H7 (cell line): ENCODE measurements around the gene PELO. TPM values are rescaled to one million over a fixed set of nuclear protein-coding genes. Genes with fewer than 3 reads are reported as not detected.
"Not testable (repeated sequence)": the region's sequence is repeated elsewhere in the genome, so short reads cannot be mapped to it uniquely, and the experiment has no call there.

Experiments
- DNase-seq: peaks from one replicate; pipeline ENCODE4 v3.0.0; 2012
- H3K27me3 ChIP-seq: 2 replicates; pipeline ENCODE4 v1.6.0; 2011; ENCODE audit warnings: mild to moderate bottlenecking, low read length; ENCODE audit not compliant: control insufficient read depth, insufficient read depth
- H3K36me3 ChIP-seq: replicated peaks from 2 replicates; pipeline ENCODE4 v1.5.1; 2011; ENCODE audit warnings: low read length; ENCODE audit not compliant: control insufficient read depth, insufficient read depth
- H3K4me3 ChIP-seq: 2 replicates; pipeline ENCODE4 v1.5.1; 2011; ENCODE audit warnings: low read depth, mild to moderate bottlenecking, control low read depth, low read length, moderate library complexity; ENCODE audit not compliant: insufficient read depth
- total RNA-seq: library from RNA; depleted of rRNA; stranded (reverse); fragments of >200 nt; shearing (Covaris generic); gene quantifications from 2 replicates; pipeline ENCODE4 v1.2.3, GENCODE V29; 2014; rRNA removed

PELO gene
- total RNA-seq: 27.1 and 27.6 TPM in 2 replicates

DNA sequence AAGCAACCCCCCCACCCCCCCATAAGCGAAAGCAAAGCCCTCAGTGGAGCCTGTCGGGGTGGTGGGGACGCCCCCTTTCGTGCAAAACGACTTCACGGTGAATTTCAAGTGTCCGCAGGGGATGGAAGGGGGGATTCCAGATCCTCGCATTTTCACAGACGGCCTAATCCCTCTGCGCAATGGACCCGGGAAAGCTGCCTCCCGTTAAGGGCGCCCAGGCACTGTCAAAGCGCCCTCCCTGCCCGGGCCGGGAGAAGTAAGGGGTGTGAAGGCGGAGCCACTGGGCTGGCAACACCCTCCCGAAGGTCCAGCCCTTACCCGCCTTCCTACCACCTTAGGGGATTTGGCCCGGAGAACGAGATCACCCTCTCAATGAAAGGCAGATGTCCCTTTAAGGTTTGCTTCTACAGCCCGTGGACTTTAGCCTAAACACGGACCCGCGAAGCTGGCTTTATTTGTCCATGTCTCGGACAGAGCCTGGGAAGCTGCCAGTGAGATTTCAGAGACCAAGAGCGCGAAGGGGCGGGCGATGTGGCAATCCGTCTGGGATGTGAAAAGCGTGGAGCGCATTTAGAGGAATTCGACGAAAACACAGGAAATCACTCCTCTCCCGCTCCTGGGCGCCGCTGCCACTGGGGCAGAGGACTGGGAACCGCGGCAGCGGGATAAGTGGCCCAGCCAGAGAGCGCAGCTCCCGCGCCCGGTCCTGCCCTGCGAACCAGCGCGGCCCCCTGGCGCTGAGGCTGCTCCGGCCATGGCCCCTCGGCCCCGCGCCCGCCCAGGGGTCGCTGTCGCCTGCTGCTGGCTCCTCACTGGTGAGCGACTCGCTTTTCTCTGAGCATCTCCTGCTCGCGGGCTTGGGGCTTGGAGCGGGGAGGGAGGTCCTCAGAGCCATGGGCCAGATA is at the start of gene PELO, which contains the start of gene ITGA1:
Gene PELO (plus strand): TSS at position 317 of the 905 bp plus-strand sequence. CDS start 12,479 bp downstream, outside the sequence.
Gene ITGA1 (plus strand): TSS at position 317 of the 905 bp plus-strand sequence. CDS start 438 bp downstream, at position 755.
- no peaks in the 10 kb centered on the region for H3K36me3 ChIP-seq
- peak within 1 kb of the TSS; percentile 66 for H3K4me3 ChIP-seq
- no peaks in the 10 kb centered on the region for H3K27me3 ChIP-seq
- peak; percentile 78 for DNase-seq

DNA sequence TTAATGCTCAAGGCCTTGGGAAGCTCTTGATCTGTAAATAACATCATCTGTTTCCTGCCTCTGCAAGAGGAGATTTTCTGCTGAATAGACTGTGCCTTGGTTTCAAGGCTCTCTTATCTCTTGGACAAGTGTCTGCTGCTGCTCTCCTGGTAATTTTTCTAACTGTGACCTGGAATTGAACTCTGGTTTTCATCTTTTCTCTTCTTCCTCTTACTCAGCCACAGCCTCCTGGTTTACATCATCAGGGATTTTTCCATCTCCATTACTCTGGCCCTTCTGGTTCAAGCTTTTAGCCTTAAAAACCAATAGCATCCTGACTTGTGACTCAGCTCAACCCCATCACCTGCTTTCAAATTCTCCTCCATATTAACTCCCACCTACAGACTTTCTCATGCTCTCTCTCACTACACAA is 49.6 kb upstream of the PELO start:
- Histone ChIP-seq H3K36me3 (no peaks in the 10 kb centered on the region), H3K4me3 (no peak overlapping the region), H3K27me3 (no peaks in the 10 kb centered on the region)
- DNase-seq: no peak

- DNase-seq: no peak
- Histone ChIP-seq H3K4me3 (no peak overlapping the region), H3K27me3 (no peaks in the 10 kb centered on the region)
Measured at GRCh38 chr5:52740007-52740406, 47.7 kb upstream of the PELO start.

DNA sequence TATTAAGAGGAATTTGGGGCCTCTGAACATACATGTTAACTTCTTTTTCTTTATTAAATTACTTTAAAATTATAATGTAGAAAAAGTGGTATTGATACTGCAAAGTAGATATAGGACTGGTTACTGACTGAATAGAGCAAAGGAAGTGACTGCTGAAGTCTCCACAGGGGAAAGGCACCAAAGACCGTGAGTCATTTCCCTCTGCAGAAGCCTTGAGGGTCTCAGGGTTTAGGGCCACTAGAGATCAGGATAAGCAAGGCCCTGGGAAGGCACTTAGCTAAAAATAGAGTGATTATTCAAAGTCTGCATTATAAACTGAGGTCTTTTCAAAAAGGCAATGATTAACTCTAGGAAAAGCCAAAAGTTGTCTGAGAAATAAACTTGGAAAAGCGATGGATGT is 44.7 kb upstream of the PELO start:
- no peak for DNase-seq
- H3K27me3 ChIP-seq: no peaks in the 10 kb centered on the region
- H3K36me3 ChIP-seq: no peaks in the 10 kb centered on the region
- H3K4me3 ChIP-seq: no peak overlapping the region

More at GRCh38 chr5:52740007-52740406, 47.7 kb upstream of the PELO start:
- no peaks in the 10 kb centered on the region for H3K36me3 ChIP-seq

DNA sequence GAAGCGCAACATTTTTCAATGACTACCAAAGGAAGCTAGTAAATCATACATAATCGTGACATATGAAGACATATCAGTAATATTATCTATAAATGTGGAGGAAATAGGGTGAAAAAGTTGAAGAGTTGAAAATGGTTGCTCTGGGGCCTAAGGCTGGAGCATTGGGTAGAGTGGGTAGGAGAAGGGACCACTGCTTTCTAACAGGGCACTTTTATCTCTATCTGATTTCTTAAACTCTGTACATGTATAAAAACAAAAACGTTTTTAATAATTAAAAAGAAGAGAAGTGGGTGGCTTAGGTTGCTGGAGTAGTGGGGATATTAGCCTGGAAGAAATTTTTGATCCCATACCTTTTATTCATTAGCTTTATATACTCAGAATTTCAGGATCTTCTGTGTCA is 44.2 kb upstream of the PELO start:
- DNase-seq: no peak

DNA sequence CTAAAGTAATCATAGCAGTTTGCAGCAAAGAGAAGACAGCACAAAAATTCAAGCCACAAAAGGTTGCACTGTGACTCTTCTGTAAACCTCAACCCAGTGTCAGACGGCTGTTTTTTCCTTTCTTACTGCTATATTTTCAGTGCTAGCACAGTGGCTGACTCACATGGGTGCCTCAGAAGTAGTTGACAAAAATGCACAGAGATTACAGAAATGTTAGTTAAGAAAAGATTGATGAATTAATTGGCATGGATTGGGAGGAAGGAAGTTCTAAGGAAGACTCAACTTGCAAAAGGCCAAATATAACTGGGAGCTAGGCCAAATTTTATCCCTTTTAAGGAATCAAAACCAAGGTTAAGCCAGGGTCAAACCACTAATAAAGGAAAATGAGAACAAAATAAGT is 43.7 kb upstream of the PELO start:
- Histone ChIP-seq H3K27me3 (no peaks in the 10 kb centered on the region), H3K36me3 (no peaks in the 10 kb centered on the region), H3K4me3 (no peak overlapping the region)
- no peak for DNase-seq

More for the DNA sequence above, 44.2 kb upstream of the PELO start:
- no peaks in the 10 kb centered on the region for H3K36me3 ChIP-seq
- H3K27me3 ChIP-seq: no peaks in the 10 kb centered on the region
- no peak overlapping the region for H3K4me3 ChIP-seq

GRCh38 chr5:52744867-52745458 is 42.8 kb upstream of the PELO start:
- not testable (repeated sequence) for H3K27me3 ChIP-seq, H3K36me3 ChIP-seq, H3K4me3 ChIP-seq, DNase-seq

- H3K36me3 ChIP-seq: no peaks in the 10 kb centered on the region
- H3K4me3 ChIP-seq: no peak overlapping the region
- DNase-seq: no peak
- no peaks in the 10 kb centered on the region for H3K27me3 ChIP-seq
Measured at GRCh38 chr5:52746539-52746938, 41.2 kb upstream of the PELO start.

GRCh38 chr5:52748590-52748989 is 39.1 kb upstream of the PELO start:
- Histone ChIP-seq H3K27me3 (no peaks in the 10 kb centered on the region), H3K36me3 (no peaks in the 10 kb centered on the region), H3K4me3 (no peak overlapping the region)
- no peak for DNase-seq

DNA sequence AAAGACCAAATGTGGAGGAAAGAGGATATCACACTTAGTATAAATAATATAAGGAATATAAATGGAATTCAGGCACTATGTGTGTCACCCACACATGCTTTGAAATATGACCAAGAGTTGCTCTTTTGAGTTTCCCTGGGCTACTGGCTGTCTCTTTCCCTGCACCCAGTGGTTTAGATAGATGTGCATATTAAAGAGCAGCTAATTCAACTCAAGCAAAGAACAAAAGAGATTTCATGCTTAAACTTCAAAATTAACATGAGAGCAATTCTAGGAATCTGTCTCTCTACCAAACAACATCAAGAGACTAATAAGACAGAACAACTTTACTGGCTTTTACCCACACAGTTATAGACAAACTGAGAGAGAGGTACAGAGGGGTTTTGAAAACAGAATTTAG is 38.0 kb upstream of the PELO start:
- DNase-seq: no peak
- Histone ChIP-seq H3K27me3 (no peaks in the 10 kb centered on the region), H3K36me3 (no peaks in the 10 kb centered on the region), H3K4me3 (no peak overlapping the region)

- Histone ChIP-seq H3K36me3 (no peaks in the 10 kb centered on the region), H3K27me3 (no peaks in the 10 kb centered on the region), H3K4me3 (no peak overlapping the region)
- no peak for DNase-seq
Measured at GRCh38 chr5:52751137-52751536, 36.6 kb upstream of the PELO start.

DNA sequence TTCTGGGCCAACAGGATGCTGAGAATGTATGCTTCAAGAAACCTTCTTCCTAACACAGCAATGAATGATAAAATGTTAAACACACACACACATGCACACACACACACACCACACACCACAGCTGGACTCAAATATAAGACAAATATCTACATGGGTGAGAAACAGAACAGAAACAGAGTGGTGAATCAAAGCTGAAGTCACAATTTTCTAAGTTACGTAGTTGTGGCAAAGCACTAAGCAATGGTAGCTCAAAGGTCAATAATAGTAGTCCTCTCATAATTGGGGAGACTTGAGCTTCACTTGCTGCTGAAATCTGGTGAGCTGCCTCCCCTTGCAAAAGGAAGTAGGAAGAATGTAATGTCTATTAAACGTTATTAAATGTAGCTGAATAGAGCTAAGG is 33.7 kb upstream of the PELO start:
- no peak for DNase-seq
- no peaks in the 10 kb centered on the region for H3K27me3 ChIP-seq
- H3K4me3 ChIP-seq: no peak overlapping the region
- no peaks in the 10 kb centered on the region for H3K36me3 ChIP-seq

- DNase-seq: no peak
- Histone ChIP-seq H3K4me3 (no peak overlapping the region), H3K36me3 (no peaks in the 10 kb centered on the region), H3K27me3 (no peaks in the 10 kb centered on the region)
Measured at GRCh38 chr5:52757527-52757926, 30.2 kb upstream of the PELO start.

DNA sequence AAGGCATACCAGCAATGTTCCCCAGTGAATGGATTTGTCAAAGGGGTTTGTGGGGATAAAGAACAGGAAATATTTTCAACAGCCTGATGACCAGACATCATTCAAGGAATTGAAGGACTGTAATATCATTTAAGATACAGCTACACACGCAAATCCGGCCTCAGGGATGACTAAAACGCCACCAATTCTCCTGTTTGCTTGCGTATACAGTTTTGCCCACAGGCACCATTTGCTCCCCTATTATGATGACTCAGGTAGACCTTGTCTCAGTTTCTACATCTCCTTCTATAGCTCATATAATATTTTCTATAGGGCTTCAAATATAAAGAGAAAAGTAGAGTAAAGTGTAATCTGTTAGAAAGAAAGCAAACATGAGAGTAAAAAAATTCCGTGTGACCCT is 29.7 kb upstream of the PELO start:
- Histone ChIP-seq H3K36me3 (no peaks in the 10 kb centered on the region), H3K4me3 (no peak overlapping the region), H3K27me3 (no peaks in the 10 kb centered on the region)
- DNase-seq: no peak

DNA sequence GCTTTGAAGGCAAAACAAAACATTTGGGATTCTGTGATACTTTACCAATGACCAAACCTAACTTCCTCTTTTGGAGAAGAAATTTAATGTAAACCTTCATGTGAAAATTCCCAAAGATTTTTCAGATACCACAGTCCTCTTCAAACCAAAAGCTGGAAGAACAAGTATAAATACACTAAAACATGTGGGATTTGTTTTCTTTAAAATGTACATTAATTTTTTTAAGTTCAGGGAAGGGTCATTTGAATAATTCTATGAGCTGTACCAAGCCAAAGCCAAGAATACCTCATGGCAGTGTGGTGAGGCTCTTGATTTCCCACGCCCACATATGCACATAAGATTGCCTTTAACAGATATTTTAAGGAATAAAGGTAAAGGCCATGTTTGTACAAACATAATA is 28.4 kb upstream of the PELO start:
- H3K36me3 ChIP-seq: no peaks in the 10 kb centered on the region
- no peak overlapping the region for H3K4me3 ChIP-seq
- no peak for DNase-seq
- H3K27me3 ChIP-seq: no peaks in the 10 kb centered on the region
